ENCODE measurements around the gene LMF1.

LMF1 gene

DNA sequence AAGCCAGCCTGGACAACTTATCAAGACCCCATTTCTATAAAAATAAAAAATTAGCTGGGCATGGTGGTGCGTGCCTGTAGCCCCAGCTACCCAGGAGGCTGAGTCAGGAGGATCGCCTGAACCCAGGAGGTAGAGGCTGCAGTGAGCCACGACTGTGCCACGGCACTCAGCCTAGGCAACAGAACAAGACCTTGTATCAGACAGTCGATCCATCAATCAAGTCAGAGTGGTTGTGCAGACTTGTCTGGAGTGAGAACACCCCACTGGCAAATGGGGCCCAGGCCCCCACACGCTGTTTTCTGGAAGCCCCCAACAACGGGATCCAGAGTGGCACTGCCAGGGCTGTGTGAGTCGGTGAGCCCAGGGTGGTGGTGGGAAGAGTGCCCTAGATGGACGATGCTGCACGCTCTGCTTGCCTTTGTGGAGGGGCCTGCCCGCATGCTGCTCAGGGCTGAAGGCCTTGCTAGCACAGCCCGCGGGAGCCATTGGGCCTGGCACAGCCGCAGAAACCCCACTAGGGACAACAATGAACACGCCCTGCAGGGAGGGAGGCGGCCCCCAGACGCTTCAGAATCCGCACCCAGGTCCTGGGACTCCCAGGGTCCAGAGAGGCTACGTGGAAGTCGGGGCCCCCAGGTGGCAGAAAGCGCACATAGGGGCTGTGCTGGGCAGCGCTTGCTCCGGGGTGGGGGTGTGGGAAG is 90.2 kb downstream of the LMF1 start:
- Histone ChIP-seq H3K36me3 (ENCODE audit: control insufficient read depth, insufficient read depth, low read length) (no peaks in the 10 kb centered on the region), H3K4me1 (no peaks in the 10 kb centered on the region), H2AFZ (no peak overlapping the region), H3K4me2 (ENCODE audit: low read length) (no peak overlapping the region), H3K27ac (no peak overlapping the region), H3K4me3 (ENCODE audit: low read depth, low read length) (no peak overlapping the region), H3K27me3 (ENCODE audit: control insufficient read depth, insufficient read depth, low read length) (no peaks in the 10 kb centered on the region), H3K9me3 (ENCODE audit: control insufficient read depth, low read length) (no peaks in the 10 kb centered on the region), H3K9ac (no peak overlapping the region), H3K79me2 (no peaks in the 10 kb centered on the region)
- TF ChIP-seq, protein P1, sequence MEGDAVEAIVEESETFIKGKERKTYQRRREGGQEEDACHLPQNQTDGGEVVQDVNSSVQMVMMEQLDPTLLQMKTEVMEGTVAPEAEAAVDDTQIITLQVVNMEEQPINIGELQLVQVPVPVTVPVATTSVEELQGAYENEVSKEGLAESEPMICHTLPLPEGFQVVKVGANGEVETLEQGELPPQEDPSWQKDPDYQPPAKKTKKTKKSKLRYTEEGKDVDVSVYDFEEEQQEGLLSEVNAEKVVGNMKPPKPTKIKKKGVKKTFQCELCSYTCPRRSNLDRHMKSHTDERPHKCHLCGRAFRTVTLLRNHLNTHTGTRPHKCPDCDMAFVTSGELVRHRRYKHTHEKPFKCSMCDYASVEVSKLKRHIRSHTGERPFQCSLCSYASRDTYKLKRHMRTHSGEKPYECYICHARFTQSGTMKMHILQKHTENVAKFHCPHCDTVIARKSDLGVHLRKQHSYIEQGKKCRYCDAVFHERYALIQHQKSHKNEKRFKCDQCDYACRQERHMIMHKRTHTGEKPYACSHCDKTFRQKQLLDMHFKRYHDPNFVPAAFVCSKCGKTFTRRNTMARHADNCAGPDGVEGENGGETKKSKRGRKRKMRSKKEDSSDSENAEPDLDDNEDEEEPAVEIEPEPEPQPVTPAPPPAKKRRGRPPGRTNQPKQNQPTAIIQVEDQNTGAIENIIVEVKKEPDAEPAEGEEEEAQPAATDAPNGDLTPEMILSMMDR (IDR thresholded peaks at IDR 0.05), result no peak

DNA sequence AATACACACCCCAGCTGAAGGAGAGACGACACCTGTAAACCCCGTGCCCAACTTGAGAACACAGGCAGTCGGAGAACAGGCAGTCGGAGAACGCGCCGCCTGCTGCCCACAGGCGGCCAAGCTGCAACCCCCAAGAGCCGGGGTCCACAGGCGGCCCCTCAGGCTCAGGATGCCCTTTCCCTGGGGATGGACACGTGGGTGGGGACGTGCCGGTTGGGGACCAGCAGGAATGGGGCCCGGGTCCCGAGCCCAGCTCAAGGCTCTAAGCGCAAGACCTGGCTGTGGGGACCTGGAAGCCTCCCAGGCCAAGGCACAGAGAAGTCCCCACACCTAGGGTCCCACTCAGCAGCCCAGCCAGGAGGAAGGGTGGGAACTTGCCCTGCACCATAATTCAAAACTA is 90.8 kb downstream of the LMF1 start:
- TF ChIP-seq, protein P1 (IDR thresholded peaks at IDR 0.05), result no peak
- Histone ChIP-seq H3K9me3 (ENCODE audit: control insufficient read depth, low read length) (no peaks in the 10 kb centered on the region), H3K4me3 (ENCODE audit: low read depth, low read length) (no peak overlapping the region), H3K27me3 (ENCODE audit: control insufficient read depth, insufficient read depth, low read length) (no peaks in the 10 kb centered on the region), H3K27ac (no peak overlapping the region), H3K4me1 (no peaks in the 10 kb centered on the region), H3K36me3 (ENCODE audit: control insufficient read depth, insufficient read depth, low read length) (no peaks in the 10 kb centered on the region), H3K9ac (no peak overlapping the region), H3K79me2 (no peaks in the 10 kb centered on the region), H2AFZ (no peak overlapping the region), H3K4me2 (ENCODE audit: low read length) (no peak overlapping the region)

DNA sequence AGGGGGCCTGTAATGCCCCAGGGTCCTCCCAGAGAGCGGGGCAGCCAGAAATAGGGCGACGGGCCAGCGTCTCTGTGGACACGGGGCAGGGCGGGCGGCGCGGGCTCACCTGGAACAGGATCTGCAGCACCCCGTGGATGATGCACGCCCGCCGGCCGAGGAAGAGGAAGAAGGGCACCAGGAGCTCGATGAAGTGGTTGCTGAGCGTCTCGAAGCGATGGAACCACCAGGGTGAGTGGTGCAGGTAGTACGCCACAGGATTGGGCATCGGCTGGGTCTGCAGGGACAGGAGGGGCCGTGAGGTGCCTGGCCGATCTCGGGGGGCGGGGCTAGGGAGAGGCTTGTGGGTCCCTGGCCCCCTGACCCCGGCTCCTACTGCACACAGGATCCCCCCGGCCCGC is 91.3 kb downstream of the LMF1 start:
- no peak overlapping the region for H3K4me3 ChIP-seq (ENCODE audit: low read depth, low read length)
- H3K9ac ChIP-seq, result no peak overlapping the region
- no peaks in the 10 kb centered on the region for H3K79me2 ChIP-seq
- no peaks in the 10 kb centered on the region for H3K36me3 ChIP-seq (ENCODE audit: control insufficient read depth, insufficient read depth, low read length)
- TF ChIP-seq, protein P1 (IDR thresholded peaks at IDR 0.05), result no peak
- no peaks in the 10 kb centered on the region for H3K9me3 ChIP-seq (ENCODE audit: control insufficient read depth, low read length)
- no peaks in the 10 kb centered on the region for H3K27me3 ChIP-seq (ENCODE audit: control insufficient read depth, insufficient read depth, low read length)
- no peak overlapping the region for H3K4me2 ChIP-seq (ENCODE audit: low read length)
- no peak overlapping the region for H3K27ac ChIP-seq
- H3K4me1 ChIP-seq, result no peaks in the 10 kb centered on the region
- H2AFZ ChIP-seq, result no peak overlapping the region

DNA sequence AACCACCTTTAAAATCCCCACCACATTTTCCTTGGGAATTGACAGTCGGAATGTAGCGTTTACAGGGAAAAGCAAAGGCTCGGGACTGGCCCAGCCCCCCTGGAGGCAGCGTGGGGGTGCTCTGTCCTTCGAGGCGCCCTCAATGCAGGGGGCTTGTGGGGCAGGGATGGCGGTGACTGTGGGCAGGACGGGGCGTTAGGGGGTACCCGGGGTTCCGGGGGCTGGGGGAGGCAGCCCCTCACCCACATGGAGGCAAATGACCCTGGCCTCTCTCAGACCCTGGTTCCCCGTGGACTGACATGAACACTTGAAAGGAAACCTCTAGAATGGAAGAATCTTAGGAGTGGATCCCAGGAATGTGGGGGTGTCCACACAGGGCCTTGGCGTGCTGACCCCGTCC is 91.9 kb downstream of the LMF1 start:
- H3K4me2 ChIP-seq (ENCODE audit: low read length), result no peak overlapping the region
- H3K27me3 ChIP-seq (ENCODE audit: control insufficient read depth, insufficient read depth, low read length), result no peaks in the 10 kb centered on the region
- TF ChIP-seq, protein P1 (IDR thresholded peaks at IDR 0.05), result no peak
- no peak overlapping the region for H3K27ac ChIP-seq
- no peaks in the 10 kb centered on the region for H3K79me2 ChIP-seq
- H3K4me1 ChIP-seq, result no peaks in the 10 kb centered on the region
- no peak overlapping the region for H3K9ac ChIP-seq
- no peaks in the 10 kb centered on the region for H3K36me3 ChIP-seq (ENCODE audit: control insufficient read depth, insufficient read depth, low read length)
- H3K4me3 ChIP-seq (ENCODE audit: low read depth, low read length), result no peak overlapping the region
- H2AFZ ChIP-seq, result no peak overlapping the region
- no peaks in the 10 kb centered on the region for H3K9me3 ChIP-seq (ENCODE audit: control insufficient read depth, low read length)

Data from parathyroid adenoma (tissue), 2 donors.